ENCODE measurements around the gene PCBP3. TPM values are rescaled to one million over a fixed set of nuclear protein-coding genes. Genes with fewer than 3 reads are reported as not detected.
"Not testable (repeated sequence)": the region's sequence is repeated elsewhere in the genome, so short reads cannot be mapped to it uniquely, and the experiment has no call there.

Gene PCBP3
- total RNA-seq, 1 experiment from 2014 or later, result 15.2 TPM

GRCh38 chr21:45895778-45896370 lies 252.3 kb downstream of the PCBP3 start:
- no peaks in the 10 kb centered on the region for H3K4me1 ChIP-seq (replicated peaks)
- H3K27ac ChIP-seq, result no peak overlapping the region
- H3K9me3 ChIP-seq (replicated peaks), result no peaks in the 10 kb centered on the region

GRCh38 chr21:45896431-45896830 lies 252.9 kb downstream of the PCBP3 start:
- H3K4me1 ChIP-seq (replicated peaks); DNase-seq (ENCODE audit: low read depth in 1 of 2, low spot score in 2 of 2); H3K27me3 ChIP-seq (replicated peaks); H3K27ac ChIP-seq; H3K4me3 ChIP-seq; H3K36me3 ChIP-seq; H3K9me3 ChIP-seq (replicated peaks): not testable (repeated sequence)

More at GRCh38 chr21:45895778-45896370, 252.3 kb downstream of the PCBP3 start:
- DNase-seq (ENCODE audit: low read depth in 1 of 2, low spot score in 2 of 2), result no peak
- Histone ChIP-seq H3K27me3 (replicated peaks) (no peaks in the 10 kb centered on the region), H3K36me3 (no peaks in the 10 kb centered on the region), H3K4me3 (no peak overlapping the region)

- H3K9me3 ChIP-seq (replicated peaks), result no peaks in the 10 kb centered on the region
- H3K4me3 ChIP-seq, result no peak overlapping the region
- H3K4me1 ChIP-seq (replicated peaks), result no peaks in the 10 kb centered on the region
- H3K27me3 ChIP-seq (replicated peaks), result no peaks in the 10 kb centered on the region
- no peak for DNase-seq (ENCODE audit: low read depth in 1 of 2, low spot score in 2 of 2)
- peaks cover 2% of the 10 kb centered on the region; the same call in 1 of the 2 replicates for H3K36me3 ChIP-seq
- H3K27ac ChIP-seq, result no peak overlapping the region
These were observed 253.9 kb downstream of the PCBP3 start for GRCh38 chr21:45897191-45898027.

GRCh38 chr21:45898028-45898350 lies 254.5 kb downstream of the PCBP3 start:
- Histone ChIP-seq H3K9me3 (replicated peaks) (no peaks in the 10 kb centered on the region), H3K27ac (no peak overlapping the region), H3K4me1 (replicated peaks) (no peaks in the 10 kb centered on the region), H3K36me3 (peaks cover 8% of the 10 kb centered on the region), H3K27me3 (replicated peaks) (no peaks in the 10 kb centered on the region), H3K4me3 (no peak overlapping the region)
- DNase-seq (ENCODE audit: low read depth in 1 of 2, low spot score in 2 of 2), result no peak

GRCh38 chr21:45898781-45899180 lies 255.3 kb downstream of the PCBP3 start:
- no peak for DNase-seq (ENCODE audit: low read depth in 1 of 2, low spot score in 2 of 2)
- H3K9me3 ChIP-seq (replicated peaks), result no peaks in the 10 kb centered on the region
- H3K36me3 ChIP-seq, result peaks cover 8% of the 10 kb centered on the region

GRCh38 chr21:45899317-45900033 lies 255.9 kb downstream of the PCBP3 start:
- DNase-seq (ENCODE audit: low read depth in 1 of 2, low spot score in 2 of 2), result no peak
- no peak overlapping the region for H3K27ac ChIP-seq
- no peak overlapping the region for H3K4me3 ChIP-seq
- no peaks in the 10 kb centered on the region for H3K4me1 ChIP-seq (replicated peaks)
- H3K9me3 ChIP-seq (replicated peaks), result no peaks in the 10 kb centered on the region
- H3K36me3 ChIP-seq, result peaks cover 8% of the 10 kb centered on the region
- no peaks in the 10 kb centered on the region for H3K27me3 ChIP-seq (replicated peaks)

More at GRCh38 chr21:45898781-45899180, 255.3 kb downstream of the PCBP3 start:
- no peaks in the 10 kb centered on the region for H3K27me3 ChIP-seq (replicated peaks)
- no peak overlapping the region for H3K4me3 ChIP-seq
- H3K4me1 ChIP-seq (replicated peaks), result no peaks in the 10 kb centered on the region
- no peak overlapping the region for H3K27ac ChIP-seq

- Histone ChIP-seq H3K9me3 (replicated peaks) (no peaks in the 10 kb centered on the region), H3K4me3 (no peak overlapping the region), H3K4me1 (replicated peaks) (no peaks in the 10 kb centered on the region), H3K27me3 (replicated peaks) (no peaks in the 10 kb centered on the region), H3K36me3 (peaks cover 10% of the 10 kb centered on the region), H3K27ac (no peak overlapping the region)
- DNase-seq (ENCODE audit: low read depth in 1 of 2, low spot score in 2 of 2), result no peak
These were observed 256.7 kb downstream of the PCBP3 start for GRCh38 chr21:45900034-45900868.

- Histone ChIP-seq H3K4me3 (no peak overlapping the region), H3K27ac (no peak overlapping the region)
- DNase-seq (ENCODE audit: low read depth in 1 of 2, low spot score in 2 of 2), result no peak
These were observed 257.7 kb downstream of the PCBP3 start for GRCh38 chr21:45901061-45901690.

GRCh38 chr21:45902292-45902995 lies 258.9 kb downstream of the PCBP3 start:
- H3K4me1 ChIP-seq (replicated peaks), result no peaks in the 10 kb centered on the region
- no peak overlapping the region for H3K4me3 ChIP-seq
- DNase-seq (ENCODE audit: low read depth in 1 of 2, low spot score in 2 of 2), result no peak
- no peak overlapping the region for H3K27ac ChIP-seq
- H3K36me3 ChIP-seq, result peaks cover 10% of the 10 kb centered on the region
- H3K9me3 ChIP-seq (replicated peaks), result no peaks in the 10 kb centered on the region
- H3K27me3 ChIP-seq (replicated peaks), result no peaks in the 10 kb centered on the region

More at GRCh38 chr21:45901061-45901690, 257.7 kb downstream of the PCBP3 start:
- H3K4me1 ChIP-seq (replicated peaks), result no peaks in the 10 kb centered on the region
- peaks cover 10% of the 10 kb centered on the region for H3K36me3 ChIP-seq
- no peaks in the 10 kb centered on the region for H3K9me3 ChIP-seq (replicated peaks)
- no peaks in the 10 kb centered on the region for H3K27me3 ChIP-seq (replicated peaks)

- H3K9me3 ChIP-seq (replicated peaks), result no peaks in the 10 kb centered on the region
- no peaks in the 10 kb centered on the region for H3K4me1 ChIP-seq (replicated peaks)
- no peak overlapping the region for H3K4me3 ChIP-seq
- no peak for DNase-seq (ENCODE audit: low read depth in 1 of 2, low spot score in 2 of 2)
- peaks cover 10% of the 10 kb centered on the region for H3K36me3 ChIP-seq
- H3K27ac ChIP-seq, result no peak overlapping the region
- no peaks in the 10 kb centered on the region for H3K27me3 ChIP-seq (replicated peaks)
These were observed 261.7 kb downstream of the PCBP3 start for GRCh38 chr21:45905196-45905595.

GRCh38 chr21:45906196-45906805 lies 262.8 kb downstream of the PCBP3 start:
- Histone ChIP-seq H3K4me1 (replicated peaks) (no peaks in the 10 kb centered on the region), H3K4me3 (no peak overlapping the region), H3K9me3 (replicated peaks) (no peaks in the 10 kb centered on the region), H3K36me3 (peaks cover 10% of the 10 kb centered on the region), H3K27me3 (replicated peaks) (no peaks in the 10 kb centered on the region), H3K27ac (no peak overlapping the region)
- DNase-seq (ENCODE audit: low read depth in 1 of 2, low spot score in 2 of 2), result no peak

- Histone ChIP-seq H3K27me3 (replicated peaks) (no peaks in the 10 kb centered on the region), H3K4me1 (replicated peaks) (no peaks in the 10 kb centered on the region), H3K27ac (no peak overlapping the region), H3K4me3 (no peak overlapping the region), H3K9me3 (replicated peaks) (no peaks in the 10 kb centered on the region), H3K36me3 (peaks cover 10% of the 10 kb centered on the region)
- no peak for DNase-seq (ENCODE audit: low read depth in 1 of 2, low spot score in 2 of 2)
These were observed 263.3 kb downstream of the PCBP3 start for GRCh38 chr21:45906859-45907258.

All from SJSA1 (cell line).